ENCODE data around the gene RGL3.
A peak's percentile ranks its signal among the peaks of the same experiment; 100 is the strongest.
"Not testable (repeated sequence)": the region's sequence is repeated elsewhere in the genome, so short reads cannot be mapped to it uniquely, and the experiment has no call there.

RGL3 gene, protein sequence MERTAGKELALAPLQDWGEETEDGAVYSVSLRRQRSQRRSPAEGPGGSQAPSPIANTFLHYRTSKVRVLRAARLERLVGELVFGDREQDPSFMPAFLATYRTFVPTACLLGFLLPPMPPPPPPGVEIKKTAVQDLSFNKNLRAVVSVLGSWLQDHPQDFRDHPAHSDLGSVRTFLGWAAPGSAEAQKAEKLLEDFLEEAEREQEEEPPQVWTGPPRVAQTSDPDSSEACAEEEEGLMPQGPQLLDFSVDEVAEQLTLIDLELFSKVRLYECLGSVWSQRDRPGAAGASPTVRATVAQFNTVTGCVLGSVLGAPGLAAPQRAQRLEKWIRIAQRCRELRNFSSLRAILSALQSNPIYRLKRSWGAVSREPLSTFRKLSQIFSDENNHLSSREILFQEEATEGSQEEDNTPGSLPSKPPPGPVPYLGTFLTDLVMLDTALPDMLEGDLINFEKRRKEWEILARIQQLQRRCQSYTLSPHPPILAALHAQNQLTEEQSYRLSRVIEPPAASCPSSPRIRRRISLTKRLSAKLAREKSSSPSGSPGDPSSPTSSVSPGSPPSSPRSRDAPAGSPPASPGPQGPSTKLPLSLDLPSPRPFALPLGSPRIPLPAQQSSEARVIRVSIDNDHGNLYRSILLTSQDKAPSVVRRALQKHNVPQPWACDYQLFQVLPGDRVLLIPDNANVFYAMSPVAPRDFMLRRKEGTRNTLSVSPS

GRCh38 chr19:11418549-11419506, at the start of gene RGL3:
Gene RGL3, minus strand, starts transcription at chr19:11419314. Its CDS starts 36 bp downstream, at chr19:11419278.
- peak within 1 kb of the TSS; percentile 82 for H3K27ac ChIP-seq
- TF ChIP-seq, protein P1, sequence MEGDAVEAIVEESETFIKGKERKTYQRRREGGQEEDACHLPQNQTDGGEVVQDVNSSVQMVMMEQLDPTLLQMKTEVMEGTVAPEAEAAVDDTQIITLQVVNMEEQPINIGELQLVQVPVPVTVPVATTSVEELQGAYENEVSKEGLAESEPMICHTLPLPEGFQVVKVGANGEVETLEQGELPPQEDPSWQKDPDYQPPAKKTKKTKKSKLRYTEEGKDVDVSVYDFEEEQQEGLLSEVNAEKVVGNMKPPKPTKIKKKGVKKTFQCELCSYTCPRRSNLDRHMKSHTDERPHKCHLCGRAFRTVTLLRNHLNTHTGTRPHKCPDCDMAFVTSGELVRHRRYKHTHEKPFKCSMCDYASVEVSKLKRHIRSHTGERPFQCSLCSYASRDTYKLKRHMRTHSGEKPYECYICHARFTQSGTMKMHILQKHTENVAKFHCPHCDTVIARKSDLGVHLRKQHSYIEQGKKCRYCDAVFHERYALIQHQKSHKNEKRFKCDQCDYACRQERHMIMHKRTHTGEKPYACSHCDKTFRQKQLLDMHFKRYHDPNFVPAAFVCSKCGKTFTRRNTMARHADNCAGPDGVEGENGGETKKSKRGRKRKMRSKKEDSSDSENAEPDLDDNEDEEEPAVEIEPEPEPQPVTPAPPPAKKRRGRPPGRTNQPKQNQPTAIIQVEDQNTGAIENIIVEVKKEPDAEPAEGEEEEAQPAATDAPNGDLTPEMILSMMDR (IDR thresholded peaks at IDR 0.05): no peak
- no peak for TF ChIP-seq ZFX (IDR thresholded peaks at IDR 0.05; ENCODE audit: borderline replicate concordance)

DNA sequence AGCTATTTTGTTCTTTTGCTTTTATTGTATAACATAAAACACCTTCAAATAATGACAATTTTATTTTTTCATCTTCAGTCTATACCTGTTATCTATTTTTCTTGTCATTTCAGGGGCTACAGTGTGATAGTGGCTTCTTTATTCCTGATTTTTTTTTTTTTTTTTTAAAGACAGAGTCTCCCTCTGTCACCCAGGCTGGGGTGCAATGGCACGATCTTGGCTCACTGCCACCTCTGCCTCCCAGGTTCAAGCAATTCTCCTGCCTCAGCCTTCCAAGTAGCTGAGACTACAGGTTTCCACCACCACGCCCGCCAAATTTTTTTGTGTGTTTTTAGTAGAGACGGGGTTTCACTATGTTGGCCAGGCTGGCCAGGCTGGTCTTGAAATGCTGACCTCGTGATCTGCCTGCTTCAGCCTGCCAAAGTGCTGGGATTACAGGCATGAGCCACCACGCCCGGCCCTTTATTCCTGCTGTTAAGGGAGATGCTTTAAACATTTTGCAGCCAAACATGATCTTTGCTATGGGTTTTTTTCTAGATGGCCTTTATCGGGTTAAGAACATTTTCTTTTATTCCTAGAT, 49.2 kb upstream of the RGL3 start:
- not testable (repeated sequence) for H3K27ac ChIP-seq

DNA sequence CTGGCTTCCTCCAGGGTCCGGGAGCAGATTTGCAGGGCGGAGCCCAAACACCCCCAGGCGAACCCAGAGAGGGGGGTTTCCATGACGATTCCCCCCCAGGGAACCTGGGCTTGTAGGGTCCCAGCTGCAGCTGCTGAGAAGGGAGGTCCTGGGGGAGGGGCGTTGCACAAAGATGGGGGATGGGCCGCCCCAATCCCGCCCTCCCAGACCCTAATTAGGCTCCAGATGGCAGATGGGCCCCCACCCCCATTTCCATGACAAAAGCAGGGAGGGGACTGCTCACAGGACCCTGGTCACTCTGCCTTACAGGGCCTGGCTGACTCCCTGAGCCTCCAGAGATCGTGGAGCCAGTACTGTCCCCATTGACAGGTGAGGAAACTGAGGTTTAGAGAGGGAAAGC, 46.5 kb upstream of the RGL3 start:
- TF ChIP-seq, protein P1 (IDR thresholded peaks at IDR 0.05): no peak
- TF ChIP-seq ZFX (IDR thresholded peaks at IDR 0.05; ENCODE audit: borderline replicate concordance): no peak
- H3K27ac ChIP-seq: no peak overlapping the region

DNA sequence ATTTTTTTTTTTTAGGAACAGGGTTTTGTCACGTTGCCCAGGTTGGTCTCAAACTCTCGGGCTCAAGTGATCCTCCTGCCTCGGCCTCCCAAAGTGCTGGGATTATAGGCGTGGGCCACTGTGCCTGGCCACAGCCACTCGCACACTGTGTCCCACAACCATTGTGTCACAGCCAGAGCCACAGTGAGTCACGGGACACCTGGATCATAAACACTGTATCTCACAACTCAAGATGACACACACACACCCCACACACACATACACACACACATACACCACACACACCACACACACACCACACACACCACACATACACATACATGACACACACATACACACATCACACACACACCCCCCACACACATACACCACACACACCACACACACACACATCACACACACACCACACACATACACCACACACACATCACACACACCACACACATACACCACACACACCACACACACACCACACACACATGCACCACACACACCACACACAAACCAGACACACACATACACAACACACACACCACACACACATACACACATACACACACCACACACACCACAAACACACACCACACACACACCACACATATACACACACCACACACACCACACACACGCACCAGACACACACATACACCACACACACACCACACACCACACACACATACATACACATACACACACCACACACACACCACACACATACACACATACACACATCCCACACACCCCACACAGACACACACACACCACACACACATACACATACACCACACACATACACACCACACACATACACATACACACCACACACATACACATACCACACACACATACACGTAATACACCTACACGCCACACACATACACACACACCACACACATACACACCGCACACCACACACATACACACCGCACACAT, 45.5 kb upstream of the RGL3 start:
- no peak overlapping the region for H3K27ac ChIP-seq
- TF ChIP-seq, protein P1 (IDR thresholded peaks at IDR 0.05): no peak
- no peak for TF ChIP-seq ZFX (IDR thresholded peaks at IDR 0.05; ENCODE audit: borderline replicate concordance)

DNA sequence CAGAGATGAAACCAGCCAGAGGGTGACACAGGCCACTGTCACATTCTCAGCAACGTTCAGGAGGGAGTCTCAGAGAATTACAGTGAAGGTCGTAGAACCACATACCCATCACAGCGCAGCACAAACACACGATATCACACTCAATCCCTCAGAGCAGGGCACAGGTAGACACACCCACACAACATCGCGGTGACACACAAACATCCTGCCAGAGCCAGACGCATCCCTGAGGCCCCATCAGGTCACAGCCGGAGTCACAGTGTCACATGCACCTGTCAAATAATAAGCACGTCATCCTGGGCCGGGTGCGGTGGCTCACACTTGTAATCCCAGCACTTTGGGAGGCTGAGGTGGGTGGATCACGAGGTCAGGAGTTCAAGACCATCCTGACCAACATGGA, 44.3 kb upstream of the RGL3 start:
- TF ChIP-seq, protein P1 (IDR thresholded peaks at IDR 0.05): no peak
- no peak for TF ChIP-seq ZFX (IDR thresholded peaks at IDR 0.05; ENCODE audit: borderline replicate concordance)

DNA sequence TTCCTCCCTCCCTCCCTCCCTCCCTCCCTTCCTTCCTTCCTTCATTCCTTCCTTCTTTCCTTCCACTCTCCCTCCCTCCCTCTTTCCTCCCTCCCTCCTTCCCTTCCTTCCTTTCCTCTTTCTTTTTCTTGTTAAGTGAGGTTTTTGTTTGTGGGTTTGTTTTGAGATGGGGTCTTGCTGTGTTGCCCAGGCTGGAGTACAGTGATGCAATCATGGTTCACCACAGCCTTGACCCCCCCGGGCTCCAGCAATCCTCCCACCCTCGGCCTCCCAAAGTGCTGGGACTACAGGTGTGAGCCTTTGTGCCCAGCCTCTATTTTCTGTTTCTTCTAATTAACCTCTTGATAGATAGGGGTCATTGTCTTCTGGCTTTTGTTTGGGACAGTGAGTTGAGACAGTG, 42.3 kb upstream of the RGL3 start:
- no peak overlapping the region for H3K27ac ChIP-seq
- TF ChIP-seq, protein P1 (IDR thresholded peaks at IDR 0.05): no peak
- TF ChIP-seq ZFX (IDR thresholded peaks at IDR 0.05; ENCODE audit: borderline replicate concordance): no peak

More for the DNA sequence above, 44.3 kb upstream of the RGL3 start:
- no peak overlapping the region for H3K27ac ChIP-seq
